H1 (cell line): ENCODE results near the gene ITFG2. TPM values are rescaled to one million over a fixed set of nuclear protein-coding genes. Genes with fewer than 3 reads are reported as not detected.

Source experiments
- CBX8 ChIP-seq: fragments of 300-800, 300-1000 bp; sonication (generic); IDR thresholded peaks from 2 replicates; pipeline ENCODE4 v1.7.1; 2016; ENCODE audit warnings: low read depth, low read length, borderline replicate concordance
- CEBPB ChIP-seq: IDR thresholded peaks from 2 replicates; pipeline ENCODE4 v1.6.1; 2012; ENCODE audit warnings: low read depth, low read length
- KDM5A ChIP-seq: fragments of 200-600 bp; IDR thresholded peaks from 2 replicates; pipeline ENCODE4 v1.7.1; 2012; ENCODE audit warnings: mild to moderate bottlenecking, low read length, inconsistent platforms, mixed read lengths
- NRF1 ChIP-seq: IDR thresholded peaks from 2 replicates; pipeline ENCODE4 v1.6.1; 2011; ENCODE audit warnings: mild to moderate bottlenecking, low read depth, low read length, improper control_type of control experiment
- PHF8 ChIP-seq: fragments of 200-600 bp; sonication (generic); conservative IDR thresholded peaks from 2 replicates; pipeline ENCODE4 v1.7.1; 2012; ENCODE audit warnings: low read depth, mild to moderate bottlenecking, inconsistent platforms, low read length, moderate library complexity
- POLR2AphosphoS5 ChIP-seq: IDR thresholded peaks from 2 replicates; pipeline ENCODE4 v1.6.1; 2011; ENCODE audit warnings: low read depth, low read length
- RBBP5 ChIP-seq: IDR thresholded peaks from 2 replicates; pipeline ENCODE4 v1.7.1; 2012; ENCODE audit warnings: low read depth, mild to moderate bottlenecking, inconsistent platforms, low read length, moderate library complexity, borderline replicate concordance
- TEAD4 ChIP-seq: IDR thresholded peaks from 2 replicates; pipeline ENCODE4 v1.6.1; 2012; ENCODE audit warnings: low read depth, low read length, inconsistent platforms, mixed read lengths
- polyA plus RNA-seq, 7 experiments: library from polyadenylated mRNA; depleted of rRNA in 3 of 7; stranded (reverse) in 5 of 7; unstranded in 2 of 7; fragments of >200 nt in 5 of 7; fragments of 200-250 nt in 2 of 7; gene quantifications; 1 replicate in 5 of 7; 2 replicates in 1 of 7; 4 replicates in 1 of 7; pipeline versions ENCODE4 v1.2.1 to v1.2.3, GENCODE V29; 2011 to 2013; ENCODE audit warnings: missing spikeins in 2 of 7, mixed read lengths in 2 of 7
- total RNA-seq: library from RNA; stranded (reverse); fragmentation: NEBNext Ultra II Directional; extraction: Animal tissue kit (Norgen Biotek cat#: 25700); gene quantifications from 2 replicates; pipeline ENCODE4 v1.2.1, GENCODE V29; 2021
- TF ChIP-seq, protein P1 (sequence below): fragments of 300-600 bp; sonication (generic); IDR thresholded peaks from 2 replicates; pipeline ENCODE4 v1.7.1; 2012; ENCODE audit warnings: low read length, moderate library complexity, mild to moderate bottlenecking, inconsistent platforms; ENCODE audit not compliant: insufficient replicate concordance

ITFG2 gene
- total and polyA plus RNA-seq, 2 of the 8 experiments (the other 6 are each of a cell fraction or from before 2014, with no cell fraction given), result 15.0 to 22.9 TPM

DNA sequence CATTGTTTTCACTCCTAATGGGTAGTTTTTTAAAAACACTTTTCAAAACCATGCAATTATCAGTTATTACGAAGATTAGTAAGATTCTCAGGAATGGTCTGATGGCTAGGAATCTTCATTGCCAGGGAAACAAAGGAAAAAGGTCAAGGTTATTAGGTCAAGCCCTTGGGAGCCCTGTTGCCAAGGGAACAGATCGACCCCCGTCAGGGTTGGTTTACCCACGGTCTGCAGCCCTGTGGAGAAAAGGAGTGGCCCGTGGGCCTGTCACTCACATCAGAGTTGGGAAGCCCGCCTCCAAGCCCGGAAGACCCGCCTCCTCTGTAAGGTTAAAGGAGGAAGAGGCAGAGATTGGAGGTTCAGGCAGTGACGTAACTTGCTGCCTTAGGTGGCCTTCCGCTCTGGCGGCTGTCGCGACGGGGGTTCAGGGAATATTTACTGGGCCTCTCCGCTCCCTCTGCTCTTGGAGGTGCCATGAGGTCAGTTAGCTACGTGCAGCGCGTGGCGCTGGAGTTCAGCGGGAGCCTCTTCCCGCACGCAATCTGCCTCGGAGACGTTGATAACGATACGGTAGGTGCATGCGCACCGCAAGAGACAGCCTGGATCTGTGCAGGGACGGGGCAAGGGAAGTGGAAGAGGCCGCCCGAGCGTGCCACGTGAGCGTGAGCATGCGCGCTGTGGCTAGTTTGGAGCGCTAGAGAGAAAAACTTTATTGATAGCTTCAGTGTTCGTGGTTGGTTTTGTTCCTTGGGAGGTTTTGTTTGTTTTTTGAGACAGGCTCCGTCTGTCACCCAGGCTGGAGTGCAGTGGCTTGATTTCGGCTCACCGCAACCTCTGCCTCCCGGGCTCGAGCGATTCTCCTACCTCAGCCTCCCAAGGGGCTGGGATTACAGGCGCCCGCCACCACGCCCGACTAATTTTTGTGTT lies at the start of gene ITFG2 (continued):
- TF ChIP-seq, protein P1, sequence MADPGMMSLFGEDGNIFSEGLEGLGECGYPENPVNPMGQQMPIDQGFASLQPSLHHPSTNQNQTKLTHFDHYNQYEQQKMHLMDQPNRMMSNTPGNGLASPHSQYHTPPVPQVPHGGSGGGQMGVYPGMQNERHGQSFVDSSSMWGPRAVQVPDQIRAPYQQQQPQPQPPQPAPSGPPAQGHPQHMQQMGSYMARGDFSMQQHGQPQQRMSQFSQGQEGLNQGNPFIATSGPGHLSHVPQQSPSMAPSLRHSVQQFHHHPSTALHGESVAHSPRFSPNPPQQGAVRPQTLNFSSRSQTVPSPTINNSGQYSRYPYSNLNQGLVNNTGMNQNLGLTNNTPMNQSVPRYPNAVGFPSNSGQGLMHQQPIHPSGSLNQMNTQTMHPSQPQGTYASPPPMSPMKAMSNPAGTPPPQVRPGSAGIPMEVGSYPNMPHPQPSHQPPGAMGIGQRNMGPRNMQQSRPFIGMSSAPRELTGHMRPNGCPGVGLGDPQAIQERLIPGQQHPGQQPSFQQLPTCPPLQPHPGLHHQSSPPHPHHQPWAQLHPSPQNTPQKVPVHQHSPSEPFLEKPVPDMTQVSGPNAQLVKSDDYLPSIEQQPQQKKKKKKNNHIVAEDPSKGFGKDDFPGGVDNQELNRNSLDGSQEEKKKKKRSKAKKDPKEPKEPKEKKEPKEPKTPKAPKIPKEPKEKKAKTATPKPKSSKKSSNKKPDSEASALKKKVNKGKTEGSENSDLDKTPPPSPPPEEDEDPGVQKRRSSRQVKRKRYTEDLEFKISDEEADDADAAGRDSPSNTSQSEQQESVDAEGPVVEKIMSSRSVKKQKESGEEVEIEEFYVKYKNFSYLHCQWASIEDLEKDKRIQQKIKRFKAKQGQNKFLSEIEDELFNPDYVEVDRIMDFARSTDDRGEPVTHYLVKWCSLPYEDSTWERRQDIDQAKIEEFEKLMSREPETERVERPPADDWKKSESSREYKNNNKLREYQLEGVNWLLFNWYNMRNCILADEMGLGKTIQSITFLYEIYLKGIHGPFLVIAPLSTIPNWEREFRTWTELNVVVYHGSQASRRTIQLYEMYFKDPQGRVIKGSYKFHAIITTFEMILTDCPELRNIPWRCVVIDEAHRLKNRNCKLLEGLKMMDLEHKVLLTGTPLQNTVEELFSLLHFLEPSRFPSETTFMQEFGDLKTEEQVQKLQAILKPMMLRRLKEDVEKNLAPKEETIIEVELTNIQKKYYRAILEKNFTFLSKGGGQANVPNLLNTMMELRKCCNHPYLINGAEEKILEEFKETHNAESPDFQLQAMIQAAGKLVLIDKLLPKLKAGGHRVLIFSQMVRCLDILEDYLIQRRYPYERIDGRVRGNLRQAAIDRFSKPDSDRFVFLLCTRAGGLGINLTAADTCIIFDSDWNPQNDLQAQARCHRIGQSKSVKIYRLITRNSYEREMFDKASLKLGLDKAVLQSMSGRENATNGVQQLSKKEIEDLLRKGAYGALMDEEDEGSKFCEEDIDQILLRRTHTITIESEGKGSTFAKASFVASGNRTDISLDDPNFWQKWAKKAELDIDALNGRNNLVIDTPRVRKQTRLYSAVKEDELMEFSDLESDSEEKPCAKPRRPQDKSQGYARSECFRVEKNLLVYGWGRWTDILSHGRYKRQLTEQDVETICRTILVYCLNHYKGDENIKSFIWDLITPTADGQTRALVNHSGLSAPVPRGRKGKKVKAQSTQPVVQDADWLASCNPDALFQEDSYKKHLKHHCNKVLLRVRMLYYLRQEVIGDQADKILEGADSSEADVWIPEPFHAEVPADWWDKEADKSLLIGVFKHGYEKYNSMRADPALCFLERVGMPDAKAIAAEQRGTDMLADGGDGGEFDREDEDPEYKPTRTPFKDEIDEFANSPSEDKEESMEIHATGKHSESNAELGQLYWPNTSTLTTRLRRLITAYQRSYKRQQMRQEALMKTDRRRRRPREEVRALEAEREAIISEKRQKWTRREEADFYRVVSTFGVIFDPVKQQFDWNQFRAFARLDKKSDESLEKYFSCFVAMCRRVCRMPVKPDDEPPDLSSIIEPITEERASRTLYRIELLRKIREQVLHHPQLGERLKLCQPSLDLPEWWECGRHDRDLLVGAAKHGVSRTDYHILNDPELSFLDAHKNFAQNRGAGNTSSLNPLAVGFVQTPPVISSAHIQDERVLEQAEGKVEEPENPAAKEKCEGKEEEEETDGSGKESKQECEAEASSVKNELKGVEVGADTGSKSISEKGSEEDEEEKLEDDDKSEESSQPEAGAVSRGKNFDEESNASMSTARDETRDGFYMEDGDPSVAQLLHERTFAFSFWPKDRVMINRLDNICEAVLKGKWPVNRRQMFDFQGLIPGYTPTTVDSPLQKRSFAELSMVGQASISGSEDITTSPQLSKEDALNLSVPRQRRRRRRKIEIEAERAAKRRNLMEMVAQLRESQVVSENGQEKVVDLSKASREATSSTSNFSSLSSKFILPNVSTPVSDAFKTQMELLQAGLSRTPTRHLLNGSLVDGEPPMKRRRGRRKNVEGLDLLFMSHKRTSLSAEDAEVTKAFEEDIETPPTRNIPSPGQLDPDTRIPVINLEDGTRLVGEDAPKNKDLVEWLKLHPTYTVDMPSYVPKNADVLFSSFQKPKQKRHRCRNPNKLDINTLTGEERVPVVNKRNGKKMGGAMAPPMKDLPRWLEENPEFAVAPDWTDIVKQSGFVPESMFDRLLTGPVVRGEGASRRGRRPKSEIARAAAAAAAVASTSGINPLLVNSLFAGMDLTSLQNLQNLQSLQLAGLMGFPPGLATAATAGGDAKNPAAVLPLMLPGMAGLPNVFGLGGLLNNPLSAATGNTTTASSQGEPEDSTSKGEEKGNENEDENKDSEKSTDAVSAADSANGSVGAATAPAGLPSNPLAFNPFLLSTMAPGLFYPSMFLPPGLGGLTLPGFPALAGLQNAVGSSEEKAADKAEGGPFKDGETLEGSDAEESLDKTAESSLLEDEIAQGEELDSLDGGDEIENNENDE, result no peak
- 0 out of 2 replicates have a peak, but pooled peaks have one; percentile 2 for TF ChIP-seq TEAD4
- 0 out of 2 replicates have a peak, but pooled peaks have one; percentile 33 for TF ChIP-seq KDM5A
- TF ChIP-seq PHF8, result peak; percentile 100
- TF ChIP-seq NRF1, result peak; percentile 78
- TF ChIP-seq RBBP5, result peak; percentile 92
- peak; percentile 99 for TF ChIP-seq POLR2AphosphoS5
- TF ChIP-seq CEBPB, result peak; percentile 49; the same call in 1 of the 2 replicates
- no peak for TF ChIP-seq CBX8
